Tibial artery (tissue), 4 donors: Measurements from ENCODE around the gene PRDM16.

Experiments used
- DNase-seq, 2 donors: peaks; one replicate each; pipeline ENCODE4 v3.0.0-alpha.2; 2019
- H3K27ac ChIP-seq, 2 donors: fragments of 200-600 bp; sonication (generic) in 1 of 2; 1 replicate in 1 of 2; 2 replicates in 1 of 2; pipeline ENCODE4 v1.5.1; 2018 to 2019; ENCODE audit warnings: mild to moderate bottlenecking in 1 of 2
- H3K27me3 ChIP-seq, 2 donors: fragments of 200-600 bp; sonication (generic) in 1 of 2; one replicate each; pipeline versions ENCODE4 v1.5.1 to v1.6.0; 2016 to 2019
- H3K36me3 ChIP-seq, 3 donors: fragments of 200-600 bp; sonication (generic) in 2 of 3; one replicate each; pipeline ENCODE4 v1.5.1; 2016 to 2019; ENCODE audit warnings: mild to moderate bottlenecking in 2 of 3
- H3K4me1 ChIP-seq, 4 donors: fragments of 200-600 bp; sonication (generic) in 2 of 4; 1 replicate in 3 of 4; 2 replicates in 1 of 4; pipeline ENCODE4 v1.5.1; 2016 to 2019
- H3K4me3 ChIP-seq, 2 donors: fragments of 200-600 bp; sonication (generic) in 1 of 2; 1 replicate in 1 of 2; 2 replicates in 1 of 2; pipeline ENCODE4 v1.5.1; 2018 to 2019; ENCODE audit warnings: mild to moderate bottlenecking in 2 of 2
- H3K9me3 ChIP-seq, 3 donors: fragments of 200-600 bp; sonication (generic) in 1 of 3; one replicate each; pipeline ENCODE4 v1.5.1; 2016 to 2019
- CTCF ChIP-seq, 2 experiments: fragments of 200-600 bp in 1 of 2; fragments of 450-650 bp in 1 of 2; IDR thresholded peaks; one replicate each; pipeline ENCODE4 v1.5.1; 2017 to 2019; ENCODE audit warnings: antibody characterized with exemption in 2 of 2, mild to moderate bottlenecking in 1 of 2, moderate library complexity in 1 of 2
- intact Hi-C: fragments of 100-400 bp; cut with DNase I; formaldehyde crosslinking; loops from one replicate; pipeline ENCODE4 v1.15.0; 2023; ENCODE audit warnings: low total_unique reads

The PRDM16 gene

GRCh38 chr1:3351449-3352298, 282.7 kb downstream of the PRDM16 start:
- Histone ChIP-seq H3K36me3 (no peaks in the 10 kb centered on the region), H3K27ac (peak overlapping the region; percentile 94), H3K4me3 (peak overlapping the region; percentile 31 to 41), H3K27me3 (no peaks in the 10 kb centered on the region), H3K4me1 (peaks cover 11 to 99% (median 93%) of the 10 kb centered on the region in 4 donors), H3K9me3 (no peaks in the 10 kb centered on the region)
- TF ChIP-seq CTCF (IDR thresholded peaks at IDR 0.05), result no peak
- DNase-seq, result no peak
- intact Hi-C loops, result loop anchor here (2.0 to 5.0 kb wide), 2 partner anchors 59 to 284 kb away; partner anchors contain the start of gene PRDM16

- no peaks in the 10 kb centered on the region for H3K36me3 ChIP-seq
- no peaks in the 10 kb centered on the region for H3K27me3 ChIP-seq
- no peak for TF ChIP-seq CTCF (IDR thresholded peaks at IDR 0.05)
- intact Hi-C loops, result loop anchor here (5.0 kb wide), 1 partner anchor 285 kb away; the partner anchor contains the start of gene PRDM16
- peak; percentile 82 to 93 for DNase-seq
- H3K4me1 ChIP-seq, result peaks cover 11 to 99% (median 93%) of the 10 kb centered on the region in 4 donors
- peak overlapping the region; percentile 94 for H3K27ac ChIP-seq
- no peaks in the 10 kb centered on the region for H3K9me3 ChIP-seq
- peak overlapping the region; percentile 31 to 41 for H3K4me3 ChIP-seq
Measured at GRCh38 chr1:3352299-3352951, 283.4 kb downstream of the PRDM16 start.

- Histone ChIP-seq H3K27me3 (no peaks in the 10 kb centered on the region), H3K4me1 (peaks cover 11 to 99% (median 93%) of the 10 kb centered on the region in 4 donors), H3K27ac (peak overlapping the region; percentile 94), H3K9me3 (no peaks in the 10 kb centered on the region), H3K36me3 (no peaks in the 10 kb centered on the region), H3K4me3 (peak overlapping the region in 1 of 2 donors; percentile 17)
- intact Hi-C loops, result loop anchor here (5.0 kb wide), 1 partner anchor 286 kb away; the partner anchor contains the start of gene PRDM16
- no peak for TF ChIP-seq CTCF (IDR thresholded peaks at IDR 0.05)
- peak in 1 of 2 donors; percentile 85 for DNase-seq
Measured at GRCh38 chr1:3352952-3353331, 283.9 kb downstream of the PRDM16 start.

- no peak for DNase-seq
- Histone ChIP-seq H3K4me3 (no peak overlapping the region), H3K4me1 (peaks cover 11 to 92% (median 86%) of the 10 kb centered on the region in 4 donors), H3K27ac (peak overlapping the region; percentile 94), H3K27me3 (no peaks in the 10 kb centered on the region), H3K36me3 (no peaks in the 10 kb centered on the region), H3K9me3 (no peaks in the 10 kb centered on the region)
- intact Hi-C loops, result loop anchor here (5.0 kb wide), 1 partner anchor 287 kb away; the partner anchor contains the start of gene PRDM16
- TF ChIP-seq CTCF (IDR thresholded peaks at IDR 0.05), result no peak
Measured at GRCh38 chr1:3353876-3354275, 284.9 kb downstream of the PRDM16 start.

GRCh38 chr1:3355089-3355488, 286.1 kb downstream of the PRDM16 start:
- Histone ChIP-seq H3K36me3 (no peaks in the 10 kb centered on the region), H3K4me3 (no peak overlapping the region), H3K4me1 (peaks cover 5 to 80% (median 74%) of the 10 kb centered on the region in 4 donors), H3K9me3 (no peaks in the 10 kb centered on the region), H3K27ac (peak overlapping the region; percentile 94), H3K27me3 (no peaks in the 10 kb centered on the region)
- no peak for DNase-seq
- intact Hi-C loops, result loop anchor here (5.0 kb wide), 1 partner anchor 158 kb away; no protein-coding TSS in a partner anchor
- TF ChIP-seq CTCF (IDR thresholded peaks at IDR 0.05), result no peak
